EH (cell line): ENCODE measurements around the gene EYS.

Source experiments
- DNase-seq: peaks from one replicate; pipeline ENCODE4 v3.0.0-alpha.2; 2015; ENCODE audit warnings: low read depth

Gene EYS

GRCh38 chr6:64949257-64949656 lies 757.8 kb downstream of the EYS start:
- no peak for DNase-seq

- DNase-seq = no peak
Observed at GRCh38 chr6:64948261-64948660, 758.8 kb downstream of the EYS start.

GRCh38 chr6:64945450-64945849 lies 761.6 kb downstream of the EYS start:
- no peak for DNase-seq

GRCh38 chr6:64932486-64932885 lies 774.5 kb downstream of the EYS start:
- DNase-seq = no peak

GRCh38 chr6:64930681-64931080 lies 776.3 kb downstream of the EYS start:
- no peak for DNase-seq

GRCh38 chr6:64926051-64926450 lies 781.0 kb downstream of the EYS start:
- no peak for DNase-seq

- DNase-seq = no peak
Observed at GRCh38 chr6:64920257-64920656, 786.8 kb downstream of the EYS start.

- DNase-seq = no peak
Observed at GRCh38 chr6:64914124-64914523, 792.9 kb downstream of the EYS start.

- no peak for DNase-seq
Observed at GRCh38 chr6:64912966-64913365, 794.1 kb downstream of the EYS start.

- DNase-seq = no peak
Observed at GRCh38 chr6:64908104-64908503, 798.9 kb downstream of the EYS start.

GRCh38 chr6:64904616-64905015 lies 802.4 kb downstream of the EYS start:
- no peak for DNase-seq

GRCh38 chr6:64902596-64902995 lies 804.4 kb downstream of the EYS start:
- DNase-seq = no peak

- DNase-seq = no peak
Observed at GRCh38 chr6:64896939-64897338, 810.1 kb downstream of the EYS start.

GRCh38 chr6:64895945-64896344 lies 811.1 kb downstream of the EYS start:
- DNase-seq = no peak

GRCh38 chr6:64890609-64891008 lies 816.4 kb downstream of the EYS start:
- DNase-seq = no peak

GRCh38 chr6:64889144-64889543 lies 817.9 kb downstream of the EYS start:
- DNase-seq = no peak

- DNase-seq = no peak
Observed at GRCh38 chr6:64874776-64875175, 832.2 kb downstream of the EYS start.

GRCh38 chr6:64872633-64873032 lies 834.4 kb downstream of the EYS start:
- no peak for DNase-seq

- DNase-seq = no peak
Observed at GRCh38 chr6:64861039-64861651, 845.9 kb downstream of the EYS start.

- no peak for DNase-seq
Observed at GRCh38 chr6:64860203-64860602, 846.8 kb downstream of the EYS start.

- DNase-seq = no peak
Observed at GRCh38 chr6:64850121-64850520, 856.9 kb downstream of the EYS start.

- no peak for DNase-seq
Observed at GRCh38 chr6:64848467-64848866, 858.6 kb downstream of the EYS start.

- DNase-seq = no peak
Observed at GRCh38 chr6:64847396-64847795, 859.6 kb downstream of the EYS start.

- DNase-seq = no peak
Observed at GRCh38 chr6:64838726-64839125, 868.3 kb downstream of the EYS start.

- no peak for DNase-seq
Observed at GRCh38 chr6:64831680-64832079, 875.3 kb downstream of the EYS start.
